NK-92 (cell line): ENCODE data around the gene NUSAP1.
"Not testable (repeated sequence)": the region's sequence is repeated elsewhere in the genome, so short reads cannot be mapped to it uniquely, and the experiment has no call there.

Source experiments
- DNase-seq: peaks from one replicate; lab custom pipeline; 2025; ENCODE audit not compliant: unreplicated experiment; lab: John Stamatoyannopoulos, UW

NUSAP1 gene

GRCh38 chr15:41333026-41333562 lies 413 bp downstream of the NUSAP1 start:
- no peak for DNase-seq

DNA sequence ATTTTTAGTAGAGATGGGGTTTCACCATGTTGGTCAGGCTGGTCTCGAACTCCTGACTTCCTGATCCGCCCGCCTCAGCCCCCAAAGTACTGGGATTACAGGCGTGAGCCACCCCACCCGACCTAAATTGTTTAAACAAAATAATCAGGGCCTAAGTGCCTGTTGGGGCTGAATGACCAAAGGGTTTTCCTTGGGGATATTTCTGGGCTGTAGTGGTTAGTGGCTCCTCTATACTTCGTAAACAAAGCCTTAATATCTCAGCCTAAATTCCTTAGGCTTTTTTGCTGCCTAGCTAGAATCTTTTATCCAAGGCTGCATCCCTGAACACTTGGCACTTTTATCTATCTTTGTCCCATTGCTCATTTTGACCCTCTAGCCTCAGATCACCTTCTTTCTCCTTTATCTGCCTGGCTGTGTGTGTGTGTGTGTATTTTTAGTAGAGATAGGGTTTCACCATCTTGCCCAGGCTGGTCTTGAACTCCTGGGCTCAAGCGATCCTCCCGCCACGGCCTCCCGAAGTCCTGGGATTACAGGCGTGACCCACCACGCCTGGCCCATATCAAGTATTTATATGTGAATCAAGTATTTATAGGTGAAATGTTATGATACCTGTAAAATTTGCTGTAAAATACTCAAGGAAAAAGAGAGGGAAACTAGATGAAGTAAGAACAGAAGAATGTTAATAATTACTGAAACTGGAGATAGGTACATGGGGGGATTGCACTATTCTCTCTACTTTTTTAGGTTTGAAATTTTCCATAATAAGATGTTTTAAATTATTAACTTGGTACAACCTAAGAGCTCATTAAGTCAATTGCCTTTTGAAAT lies 1.8 kb downstream of the NUSAP1 start:
- no peak for DNase-seq

DNA sequence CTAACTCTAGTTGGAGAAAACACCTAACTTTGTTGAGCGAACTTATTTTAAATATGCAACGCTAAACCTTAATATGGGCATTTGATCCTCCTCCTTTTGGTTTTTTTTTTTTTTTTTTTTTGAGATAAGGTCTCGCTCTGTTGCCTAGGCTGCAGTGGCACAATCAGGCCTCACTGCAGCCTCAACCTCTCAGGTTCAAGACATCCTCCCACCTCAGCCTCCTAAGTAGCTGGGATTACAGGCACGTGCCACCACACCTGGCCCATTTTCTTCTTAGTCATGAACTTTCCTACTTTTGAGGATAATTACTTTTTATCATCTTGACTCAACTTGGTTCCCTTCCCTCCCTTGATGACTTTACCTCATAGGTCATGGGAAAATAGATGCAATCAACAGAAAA lies 3.9 kb downstream of the NUSAP1 start:
- DNase-seq = no peak

GRCh38 chr15:41337047-41337446 lies 4.4 kb downstream of the NUSAP1 start:
- no peak for DNase-seq

DNA sequence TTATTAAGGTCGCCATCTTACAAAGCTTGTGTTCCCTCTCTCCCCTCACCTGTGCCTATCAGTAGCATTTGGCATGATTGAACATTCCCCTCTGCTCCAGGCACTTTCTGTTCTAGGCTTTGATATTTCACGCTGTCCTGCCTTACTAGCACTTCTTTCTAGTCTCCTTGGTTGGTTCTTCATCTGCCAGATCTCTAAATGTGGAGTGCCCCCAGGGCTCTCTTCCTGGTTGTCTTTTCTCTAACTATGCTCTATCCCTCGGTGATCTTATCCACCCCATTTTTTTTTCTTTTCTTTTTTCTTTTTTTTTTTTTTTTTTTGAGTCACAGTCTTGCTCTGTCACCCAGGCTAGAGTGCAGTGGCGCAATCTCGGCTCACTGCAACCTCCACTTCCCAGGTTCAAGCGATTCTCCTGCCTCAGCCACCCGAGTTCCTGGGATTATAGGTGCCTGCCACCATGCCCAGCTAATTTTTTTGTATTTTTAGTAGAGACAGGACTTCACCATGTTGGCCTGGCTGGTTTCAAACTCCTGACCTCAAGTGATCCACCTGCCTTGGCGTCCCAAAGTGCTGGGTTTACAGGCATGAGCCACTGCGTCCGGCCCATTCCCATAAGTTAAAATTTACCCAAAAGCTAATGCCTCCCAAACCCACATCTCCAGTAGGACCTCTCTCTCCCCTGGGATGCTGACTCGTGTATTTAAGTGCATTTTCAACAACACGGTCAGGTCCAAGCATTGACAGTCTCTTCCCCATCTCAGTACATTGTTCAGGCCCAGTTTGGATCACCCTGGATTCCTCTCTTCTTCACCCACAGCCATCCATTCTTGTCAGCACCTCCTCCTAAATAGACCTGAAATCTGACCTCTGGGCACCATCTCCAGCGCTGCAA lies 5.2 kb downstream of the NUSAP1 start:
- DNase-seq = no peak

GRCh38 chr15:41340189-41340695 lies 7.6 kb downstream of the NUSAP1 start:
- no peak for DNase-seq

DNA sequence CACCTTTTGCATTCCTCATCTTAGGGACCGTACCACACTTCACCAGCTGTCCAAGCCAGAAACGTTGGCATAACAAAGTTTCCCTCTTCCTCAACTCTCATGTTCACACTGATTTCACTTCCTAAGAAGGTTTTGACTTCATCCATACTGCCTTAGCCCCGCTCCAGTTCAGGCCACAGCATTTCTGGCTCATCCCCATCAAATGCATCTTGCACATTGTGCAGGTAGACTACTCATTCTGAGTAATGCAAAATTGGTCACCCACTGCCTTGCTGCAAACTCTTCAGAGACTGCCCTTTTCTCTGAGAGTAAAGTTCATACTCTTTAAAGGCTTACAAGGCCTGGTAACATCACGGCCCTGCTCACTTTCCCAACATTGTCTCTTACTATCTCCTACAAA lies 8.8 kb downstream of the NUSAP1 start:
- no peak for DNase-seq

DNA sequence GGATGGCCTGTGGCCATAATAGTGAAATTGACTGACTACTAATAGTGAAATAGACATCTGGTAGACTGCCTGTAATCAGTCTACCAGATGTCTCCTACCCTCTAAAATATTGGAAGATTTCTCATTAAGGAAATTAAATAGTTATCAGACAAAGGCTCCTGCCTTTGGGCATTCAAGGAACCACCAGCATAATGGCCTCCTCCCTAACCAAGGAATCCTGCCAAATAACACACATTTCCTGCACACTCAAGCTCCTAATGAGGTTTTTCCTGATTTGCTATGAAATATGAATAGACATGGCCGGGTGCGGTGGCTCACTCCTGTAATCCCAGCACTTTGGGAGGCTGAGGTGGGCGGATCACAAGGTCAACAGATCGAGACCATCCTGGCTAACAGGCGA lies 14.6 kb downstream of the NUSAP1 start:
- DNase-seq = no peak

- no peak for DNase-seq
Observed at GRCh38 chr15:41350057-41350717, 17.5 kb downstream of the NUSAP1 start.

DNA sequence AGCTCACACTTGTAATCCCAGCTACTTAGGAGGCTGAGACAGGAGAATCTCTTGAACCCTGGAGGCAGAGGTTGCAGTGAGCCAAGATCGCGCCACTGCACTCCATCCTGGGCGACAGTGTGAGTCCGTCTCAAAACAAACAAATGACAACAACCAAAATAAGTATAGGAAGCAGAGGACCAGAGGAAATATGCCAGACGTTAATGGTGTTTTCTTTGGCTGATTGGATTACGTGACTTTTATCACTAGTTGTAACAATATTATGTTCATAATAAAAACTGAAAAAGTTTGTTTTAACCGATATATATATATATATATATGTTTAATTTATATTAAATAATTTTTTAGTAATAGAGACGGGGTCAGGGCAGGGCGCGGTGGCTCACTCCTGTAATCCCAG lies 21.7 kb downstream of the NUSAP1 start:
- no peak for DNase-seq

DNA sequence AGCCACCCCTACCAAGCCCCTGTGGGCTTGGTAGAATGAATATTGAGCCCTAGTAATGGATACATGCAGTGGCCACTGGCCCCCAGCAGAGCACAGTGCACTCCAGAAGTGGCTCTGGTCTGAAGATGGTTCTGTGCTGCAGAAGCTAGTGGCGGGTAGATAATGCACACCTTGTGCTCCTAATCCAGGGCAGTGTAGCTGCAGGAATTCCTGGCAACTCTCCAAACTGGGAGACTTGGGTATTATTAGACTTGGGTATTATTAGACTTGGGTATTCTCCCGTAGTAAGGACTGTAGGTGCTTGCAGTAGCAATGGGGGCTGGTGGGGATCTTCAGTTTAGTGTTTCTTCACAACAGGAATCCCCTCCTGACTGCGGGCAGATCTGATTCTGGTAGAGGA lies 34.7 kb downstream of the NUSAP1 start:
- no peak for DNase-seq

DNA sequence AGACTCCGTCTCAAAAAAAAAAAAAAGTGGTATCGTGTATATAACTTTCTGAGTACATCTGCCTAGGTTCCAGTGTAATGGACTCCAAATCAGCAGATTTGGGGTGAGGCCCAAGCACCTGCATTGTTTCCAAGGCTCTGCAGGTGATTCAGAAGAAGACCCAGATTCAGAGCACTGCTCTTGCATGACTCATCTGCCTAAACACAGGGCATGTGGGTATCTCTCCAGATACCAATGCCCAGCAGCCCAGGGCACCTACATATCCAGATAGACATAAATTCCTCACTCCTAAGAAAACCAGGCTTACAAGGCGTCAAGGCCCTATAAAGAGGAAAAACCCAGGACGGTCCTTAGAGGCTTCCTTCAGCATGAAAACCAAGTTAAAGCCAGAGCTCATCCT lies 45.3 kb downstream of the NUSAP1 start:
- no peak for DNase-seq

DNA sequence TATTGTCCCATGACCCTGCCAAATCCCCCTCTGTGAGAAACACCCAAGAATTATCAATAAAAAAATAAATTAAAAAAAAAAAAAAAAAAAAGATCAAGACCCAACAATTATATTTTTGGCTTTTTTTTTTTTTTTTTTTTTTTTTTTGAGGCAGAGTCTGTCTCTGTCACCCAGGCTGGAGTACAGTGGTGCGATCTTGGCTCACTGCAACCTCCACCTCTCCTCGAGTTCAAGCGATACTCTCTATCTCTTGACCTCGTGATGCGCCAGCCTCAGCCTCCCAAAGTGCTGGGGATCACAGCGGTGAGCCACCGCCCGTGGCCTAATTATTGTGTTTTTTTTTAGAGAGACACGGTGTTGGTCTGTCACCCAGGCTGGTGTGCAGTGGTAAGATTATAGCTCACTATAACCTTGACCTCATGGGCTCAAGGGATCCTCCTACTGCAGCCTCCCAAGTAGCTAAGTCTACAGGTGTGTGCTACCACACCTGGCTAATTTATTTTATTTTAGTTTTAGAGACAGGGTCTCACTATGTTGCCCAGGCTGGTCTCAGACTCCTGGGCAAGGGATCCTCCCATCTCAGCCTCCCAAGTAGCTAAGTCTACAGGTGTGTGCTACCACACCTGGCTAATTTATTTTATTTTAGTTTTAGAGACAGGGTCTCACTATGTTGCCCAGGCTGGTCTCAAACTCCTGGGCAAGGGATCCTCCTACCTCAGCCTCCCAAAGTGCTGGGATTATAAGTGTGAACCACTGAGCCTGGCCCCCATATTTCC lies 51.5 kb downstream of the NUSAP1 start:
- DNase-seq = not testable (repeated sequence)

- DNase-seq = no peak
Observed at GRCh38 chr15:41387646-41388045, 55.0 kb downstream of the NUSAP1 start.

DNA sequence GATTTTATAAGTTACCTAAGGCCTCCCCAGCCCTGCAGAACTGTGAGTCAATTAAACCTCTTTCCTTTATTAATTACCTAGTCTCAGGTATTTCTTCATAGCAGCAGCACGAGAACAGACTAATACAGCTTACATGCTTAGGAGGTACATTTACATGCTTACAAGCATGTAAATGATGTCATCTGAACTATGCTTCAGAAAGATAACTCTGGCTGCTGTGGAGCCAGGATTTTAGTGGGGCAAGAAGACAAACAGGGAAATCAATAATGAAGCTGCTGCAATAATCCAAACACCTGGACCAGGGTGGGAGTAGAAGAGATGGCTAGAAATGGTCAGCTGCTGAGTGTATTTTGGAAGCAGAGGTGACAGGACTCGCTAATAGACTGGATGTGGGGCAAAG lies 60.0 kb downstream of the NUSAP1 start:
- no peak for DNase-seq

DNA sequence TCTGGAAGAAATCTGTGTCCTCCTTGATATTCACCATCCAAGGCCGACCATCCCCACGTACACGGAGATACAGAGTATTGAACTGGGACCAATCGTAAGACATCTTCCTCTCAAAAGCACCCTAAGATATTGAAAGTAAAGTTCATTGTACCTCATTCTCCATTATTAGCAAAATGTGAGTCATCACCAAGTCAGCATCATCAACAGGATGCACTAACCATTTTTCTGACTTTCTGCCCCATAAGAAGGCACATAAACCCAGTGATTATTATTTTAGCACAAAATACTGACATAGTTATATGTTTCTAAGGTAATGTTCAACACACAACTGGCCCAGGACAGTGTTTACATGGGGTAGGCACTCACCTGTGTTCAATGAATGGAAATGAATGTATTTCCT lies 62.2 kb downstream of the NUSAP1 start:
- DNase-seq = no peak

DNA sequence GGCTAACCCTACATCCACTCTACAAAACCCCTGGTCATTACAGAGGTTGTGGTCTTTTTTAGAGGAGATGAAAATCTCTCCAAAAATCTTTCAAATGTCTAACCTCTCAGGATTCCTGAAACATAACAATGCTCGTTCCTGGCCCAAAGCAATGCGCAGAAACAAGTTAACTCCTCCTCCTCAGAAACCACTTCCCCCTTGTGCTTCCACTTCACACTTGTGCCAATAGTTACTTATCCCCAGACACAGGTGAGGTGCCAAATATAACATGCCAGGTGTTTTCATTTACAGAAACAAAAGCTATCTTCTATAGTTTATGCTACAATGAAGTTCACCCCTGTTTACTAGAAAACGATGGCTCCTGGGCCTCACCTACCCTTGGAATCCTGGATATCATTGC lies 63.4 kb downstream of the NUSAP1 start:
- DNase-seq = no peak

- DNase-seq = no peak
Observed at GRCh38 chr15:41401904-41402267, 69.2 kb downstream of the NUSAP1 start.

DNA sequence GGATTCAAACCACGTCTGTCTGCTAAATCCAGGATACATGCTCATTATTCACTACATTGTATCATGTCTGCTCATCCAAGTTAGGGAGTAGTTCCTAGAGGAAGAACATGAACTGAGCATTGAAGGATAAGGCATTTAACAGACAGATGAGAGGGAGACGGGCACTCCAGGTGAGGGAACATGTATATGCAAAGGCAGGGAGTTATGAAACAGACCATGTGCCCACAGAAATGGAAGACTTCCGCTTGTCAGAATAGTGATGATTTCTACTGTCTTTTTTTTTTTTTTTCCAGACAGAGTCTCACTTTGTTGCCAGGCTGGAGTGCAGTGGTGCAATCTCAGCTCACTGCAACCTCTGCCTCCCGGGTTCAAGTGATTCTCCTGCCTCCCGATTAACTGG lies 74.7 kb downstream of the NUSAP1 start:
- DNase-seq = no peak

- DNase-seq = no peak
Observed at GRCh38 chr15:41408234-41408641, 75.6 kb downstream of the NUSAP1 start.

- no peak for DNase-seq
Observed at GRCh38 chr15:41411031-41411430, 78.3 kb downstream of the NUSAP1 start.
